Osteocyte (in vitro differentiated cells): ENCODE measurements around the gene TMEM14A. TPM values are rescaled to one million over a fixed set of nuclear protein-coding genes. Genes with fewer than 3 reads are reported as not detected.
"Not testable (repeated sequence)": the region's sequence is repeated elsewhere in the genome, so short reads cannot be mapped to it uniquely, and the experiment has no call there.

ENCODE experiments used
- DNase-seq: peaks from one replicate; pipeline ENCODE4 v3.0.0; 2021; ENCODE audit warnings: mixed read lengths; ENCODE audit not compliant: unreplicated experiment; ENCODE audit errors: extremely low spot score
- H3K27ac Mint-ChIP-seq: one replicate; pipeline ENCODE4 v1.8.0; 2021; ENCODE audit warnings: mild to moderate bottlenecking, mixed read lengths; ENCODE audit not compliant: unreplicated experiment
- H3K27me3 Mint-ChIP-seq: one replicate; pipeline ENCODE4 v1.8.0; 2021; ENCODE audit warnings: mixed read lengths; ENCODE audit not compliant: unreplicated experiment
- H3K36me3 Mint-ChIP-seq: one replicate; pipeline ENCODE4 v1.8.0; 2021; ENCODE audit warnings: mixed read lengths; ENCODE audit not compliant: unreplicated experiment
- H3K4me1 Mint-ChIP-seq: one replicate; pipeline ENCODE4 v1.8.0; 2021; ENCODE audit warnings: mixed read lengths; ENCODE audit not compliant: unreplicated experiment
- H3K4me3 Mint-ChIP-seq: one replicate; pipeline ENCODE4 v1.8.0; 2021; ENCODE audit warnings: mild to moderate bottlenecking, moderate library complexity, mixed read lengths; ENCODE audit not compliant: unreplicated experiment
- H3K9me3 Mint-ChIP-seq: one replicate; pipeline ENCODE4 v1.8.0; 2021; ENCODE audit warnings: mixed read lengths; ENCODE audit not compliant: unreplicated experiment
- CTCF ChIP-seq: fragments of 200-600 bp; sonication (generic); IDR thresholded peaks from 2 replicates; pipeline ENCODE4 v1.5.0; 2021; ENCODE audit warnings: antibody characterized with exemption, mild to moderate bottlenecking, moderate library complexity
- total RNA-seq: library from RNA; stranded (reverse); gene quantifications from 2 replicates; pipeline ENCODE4 v1.2.1, GENCODE V29; 2021

TMEM14A gene
- total RNA-seq, 1 donor from 2014 or later, result 20.4 TPM

GRCh38 chr6:52704060-52704459 lies 33.1 kb downstream of the TMEM14A start:
- TF ChIP-seq CTCF, result no peak
- no peak for DNase-seq
- Mint-ChIP-seq H3K27ac (no peak overlapping the region), H3K4me3 (no peak overlapping the region), H3K4me1 (no peaks in the 10 kb centered on the region), H3K36me3 (no peaks in the 10 kb centered on the region), H3K27me3 (peaks cover 4% of the 10 kb centered on the region), H3K9me3 (peaks cover 7% of the 10 kb centered on the region)

GRCh38 chr6:52704781-52705502 lies 34.0 kb downstream of the TMEM14A start:
- not testable (repeated sequence) for H3K4me3 Mint-ChIP-seq, DNase-seq, H3K27me3 Mint-ChIP-seq, H3K27ac Mint-ChIP-seq, H3K9me3 Mint-ChIP-seq, H3K36me3 Mint-ChIP-seq, H3K4me1 Mint-ChIP-seq

- DNase-seq, result no peak
- Mint-ChIP-seq H3K27ac (no peak overlapping the region), H3K36me3 (no peaks in the 10 kb centered on the region), H3K27me3 (peaks cover 4% of the 10 kb centered on the region), H3K9me3 (peaks cover 7% of the 10 kb centered on the region), H3K4me1 (no peaks in the 10 kb centered on the region), H3K4me3 (no peak overlapping the region)
- TF ChIP-seq CTCF, result no peak
These were observed 35.1 kb downstream of the TMEM14A start for GRCh38 chr6:52706001-52706400.

DNA sequence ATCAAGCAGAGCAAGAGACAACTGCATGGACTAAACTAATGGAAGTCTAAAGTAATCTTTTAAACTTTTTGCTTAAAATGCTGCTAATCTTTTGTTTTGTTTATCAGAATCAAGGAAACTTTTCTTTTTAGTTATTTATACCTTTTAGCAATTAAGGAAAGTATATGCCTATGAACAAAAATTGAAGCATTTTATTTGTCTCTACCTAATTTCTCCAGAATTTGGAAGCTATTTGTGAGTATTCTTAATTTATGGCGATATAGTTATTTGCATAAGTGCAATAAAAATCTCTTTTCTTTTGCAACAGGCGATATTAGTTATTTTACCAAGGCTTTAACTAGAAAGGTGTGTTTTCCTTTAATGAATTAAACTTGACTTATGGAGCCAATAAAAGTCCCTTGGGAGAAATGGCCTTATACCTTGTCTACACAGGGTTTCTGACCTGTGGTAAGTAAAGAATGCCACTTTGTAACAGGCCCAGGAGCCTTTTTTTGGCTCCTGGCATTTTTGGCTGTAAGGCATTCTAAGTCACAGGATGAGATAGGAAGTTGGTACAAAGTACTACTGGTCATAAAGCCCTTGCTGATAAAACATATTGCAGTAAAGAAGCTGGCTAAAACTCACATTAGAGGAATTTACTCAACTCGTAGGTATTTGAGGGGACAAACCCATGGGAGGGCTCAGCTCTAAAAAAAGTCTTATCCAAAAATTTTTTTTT lies 37.2 kb downstream of the TMEM14A start:
- Mint-ChIP-seq H3K4me3 (no peak overlapping the region), H3K4me1 (no peaks in the 10 kb centered on the region), H3K9me3 (peaks cover 7% of the 10 kb centered on the region), H3K27ac (no peak overlapping the region), H3K36me3 (no peaks in the 10 kb centered on the region), H3K27me3 (no peaks in the 10 kb centered on the region)
- no peak for TF ChIP-seq CTCF
- no peak for DNase-seq

DNA sequence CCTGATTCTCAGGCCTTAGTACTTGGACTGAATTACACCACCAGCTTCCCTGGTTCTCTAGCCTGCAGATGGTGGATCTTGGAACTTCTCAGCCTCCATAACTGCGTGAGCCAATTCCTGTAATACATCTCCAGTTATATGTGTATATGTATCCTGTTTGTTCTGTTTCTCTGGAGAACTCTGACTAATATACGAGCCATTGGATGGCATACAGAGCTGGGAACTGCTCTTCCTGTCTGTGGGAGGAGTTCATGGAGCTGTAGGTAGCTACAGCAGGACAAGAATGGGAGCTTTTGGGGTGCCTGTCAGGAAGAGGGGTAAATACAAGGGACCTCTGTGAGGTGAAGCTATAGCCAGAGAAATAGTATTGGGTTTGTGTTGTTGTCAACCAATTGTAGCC lies 41.2 kb downstream of the TMEM14A start:
- Mint-ChIP-seq H3K27me3 (peaks cover 5% of the 10 kb centered on the region), H3K4me3 (no peak overlapping the region), H3K36me3 (no peaks in the 10 kb centered on the region), H3K9me3 (peaks cover 7% of the 10 kb centered on the region), H3K27ac (no peak overlapping the region), H3K4me1 (no peaks in the 10 kb centered on the region)
- DNase-seq, result no peak
- TF ChIP-seq CTCF, result no peak

DNA sequence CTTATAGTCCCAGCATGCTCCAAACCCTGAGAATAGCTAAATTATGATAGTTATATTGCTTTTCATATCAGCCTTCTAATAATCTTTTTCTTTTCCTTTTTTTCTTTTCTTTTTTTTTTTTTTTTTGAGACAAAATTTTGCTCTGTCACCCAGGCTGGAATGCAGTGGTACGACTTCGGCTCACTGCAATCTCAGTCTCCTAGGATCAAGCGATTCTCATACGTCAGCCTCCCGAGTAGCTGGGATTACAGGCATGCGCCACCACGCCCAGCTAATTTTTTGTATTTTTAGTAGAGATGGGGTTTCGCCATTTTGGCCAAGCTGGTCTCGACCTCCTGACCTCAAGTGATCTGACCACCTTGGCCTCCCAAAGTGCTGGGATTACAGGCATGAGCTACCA lies 43.8 kb downstream of the TMEM14A start:
- not testable (repeated sequence) for DNase-seq, H3K4me3 Mint-ChIP-seq, H3K4me1 Mint-ChIP-seq, H3K27me3 Mint-ChIP-seq, H3K9me3 Mint-ChIP-seq, H3K36me3 Mint-ChIP-seq, H3K27ac Mint-ChIP-seq
